Activated B cell treated with CpG ODN at 0.5 μM for 24 hours (primary cell): ENCODE results near the gene TNNC2. TPM values are rescaled to one million over a fixed set of nuclear protein-coding genes. Genes with fewer than 3 reads are reported as not detected.

ENCODE experiments used
- ATAC-seq: fragments of 200-7000 bp; cut with Tn5 transposase; one replicate; pipeline ENCODE4 v1.10.0; 2021; ENCODE audit warnings: low read depth, mild to moderate bottlenecking, moderate library complexity
- CTCF ChIA-PET: fragments of 350-600 bp; sonication (Branson Sonifier 250); formaldehyde crosslinking; loops from one replicate; lab custom pipeline; 2021; ENCODE audit warnings: antibody characterized with exemption; lab: Charles Lee
- POLR2A ChIA-PET: fragments of 350-600 bp; sonication (Branson Sonifier 250); formaldehyde crosslinking; loops from one replicate; lab custom pipeline; 2021; ENCODE audit warnings: antibody characterized with exemption; lab: Charles Lee
- DNase-seq: peaks from one replicate; pipeline ENCODE4 v3.0.0; 2022
- H3K27ac Mint-ChIP-seq: one replicate; pipeline ENCODE4 v1.8.0; 2020; ENCODE audit warnings: mixed read lengths
- H3K27me3 Mint-ChIP-seq: one replicate; pipeline ENCODE4 v1.8.0; 2021; ENCODE audit warnings: mixed read lengths
- H3K36me3 Mint-ChIP-seq: one replicate; pipeline ENCODE4 v1.8.0; 2021; ENCODE audit warnings: low read depth, mixed read lengths
- H3K4me1 Mint-ChIP-seq: one replicate; pipeline ENCODE4 v1.8.0; 2021; ENCODE audit warnings: mixed read lengths
- H3K4me3 Mint-ChIP-seq: one replicate; pipeline ENCODE4 v1.8.0; 2020; ENCODE audit warnings: mild to moderate bottlenecking, mixed read lengths
- H3K9me3 Mint-ChIP-seq: one replicate; pipeline ENCODE4 v1.8.0; 2020; ENCODE audit warnings: mixed read lengths
- intact Hi-C: fragments of 100-400 bp; cut with micrococcal nuclease; formaldehyde crosslinking; loops from one replicate; pipeline ENCODE4 v1.15.1; 2024
- total RNA-seq: library from RNA; stranded (reverse); gene quantifications from 2 replicates; pipeline ENCODE4 v1.2.3, GENCODE V29; 2022
- TF ChIP-seq, protein P1 (sequence below): fragments of 200-600 bp; IDR thresholded peaks from one replicate; pipeline ENCODE4 v1.8.0; 2022; ENCODE audit warnings: antibody characterized with exemption, mild to moderate bottlenecking

Gene TNNC2
- total RNA-seq, 1 donor from 2014 or later = not detected

DNA sequence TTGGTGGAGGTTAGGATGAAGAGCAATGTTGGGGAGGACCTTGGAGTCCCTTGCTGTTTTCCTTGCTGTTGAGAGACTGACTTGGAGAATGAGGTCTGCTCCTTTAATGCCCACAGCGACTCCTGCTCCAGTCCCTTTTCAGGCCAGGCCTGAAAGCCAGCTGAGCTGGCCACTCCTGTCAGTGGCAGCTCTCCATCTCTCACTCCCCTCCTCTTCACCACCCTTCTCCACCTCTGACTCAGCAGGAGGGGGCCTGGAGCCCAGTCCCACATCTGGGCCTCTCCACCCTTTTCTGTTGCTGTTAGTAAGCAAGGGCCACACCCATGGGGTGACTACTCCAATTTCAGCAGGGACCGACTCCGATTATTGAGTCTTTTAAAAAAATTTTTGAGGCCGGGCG, 8.7 kb upstream of the TNNC2 start:
- H3K27ac Mint-ChIP-seq = no peak overlapping the region
- intact Hi-C loops = no loop called here
- TF ChIP-seq, protein P1, sequence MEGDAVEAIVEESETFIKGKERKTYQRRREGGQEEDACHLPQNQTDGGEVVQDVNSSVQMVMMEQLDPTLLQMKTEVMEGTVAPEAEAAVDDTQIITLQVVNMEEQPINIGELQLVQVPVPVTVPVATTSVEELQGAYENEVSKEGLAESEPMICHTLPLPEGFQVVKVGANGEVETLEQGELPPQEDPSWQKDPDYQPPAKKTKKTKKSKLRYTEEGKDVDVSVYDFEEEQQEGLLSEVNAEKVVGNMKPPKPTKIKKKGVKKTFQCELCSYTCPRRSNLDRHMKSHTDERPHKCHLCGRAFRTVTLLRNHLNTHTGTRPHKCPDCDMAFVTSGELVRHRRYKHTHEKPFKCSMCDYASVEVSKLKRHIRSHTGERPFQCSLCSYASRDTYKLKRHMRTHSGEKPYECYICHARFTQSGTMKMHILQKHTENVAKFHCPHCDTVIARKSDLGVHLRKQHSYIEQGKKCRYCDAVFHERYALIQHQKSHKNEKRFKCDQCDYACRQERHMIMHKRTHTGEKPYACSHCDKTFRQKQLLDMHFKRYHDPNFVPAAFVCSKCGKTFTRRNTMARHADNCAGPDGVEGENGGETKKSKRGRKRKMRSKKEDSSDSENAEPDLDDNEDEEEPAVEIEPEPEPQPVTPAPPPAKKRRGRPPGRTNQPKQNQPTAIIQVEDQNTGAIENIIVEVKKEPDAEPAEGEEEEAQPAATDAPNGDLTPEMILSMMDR = no peak

DNA sequence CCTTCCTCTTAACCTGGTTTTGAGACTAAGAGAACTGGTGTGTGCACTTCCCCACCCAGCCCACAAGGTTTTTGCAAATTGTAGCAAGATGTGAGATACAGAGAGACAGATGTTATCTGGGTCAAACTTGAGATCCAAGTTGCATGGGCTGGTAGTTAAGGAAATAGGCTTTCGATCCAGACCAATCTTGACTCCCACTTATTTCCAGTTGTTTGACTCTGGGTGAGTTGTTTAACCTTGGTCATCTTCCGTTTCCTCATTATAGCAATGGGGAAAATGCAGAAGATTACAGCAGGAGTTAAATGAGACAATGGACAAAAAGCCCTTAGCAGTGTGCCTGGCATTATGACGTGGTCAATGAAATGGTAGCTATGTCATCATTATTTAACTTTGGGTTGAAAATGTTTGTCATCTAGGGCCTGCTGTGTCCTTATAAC, 8.2 kb upstream of the TNNC2 start:
- CTCF ChIA-PET = no interaction called here

More for the DNA sequence above, 8.7 kb upstream of the TNNC2 start:
- peaks cover 10% of the 10 kb centered on the region for H3K4me1 Mint-ChIP-seq
- peak overlapping the region; percentile 5 for H3K4me3 Mint-ChIP-seq
- H3K9me3 Mint-ChIP-seq = no peaks in the 10 kb centered on the region
- DNase-seq = no peak
- CTCF ChIA-PET = no interaction called here
- ATAC-seq = no peak
- POLR2A ChIA-PET = no interaction called here
- H3K27me3 Mint-ChIP-seq = no peaks in the 10 kb centered on the region
- no peaks in the 10 kb centered on the region for H3K36me3 Mint-ChIP-seq

DNA sequence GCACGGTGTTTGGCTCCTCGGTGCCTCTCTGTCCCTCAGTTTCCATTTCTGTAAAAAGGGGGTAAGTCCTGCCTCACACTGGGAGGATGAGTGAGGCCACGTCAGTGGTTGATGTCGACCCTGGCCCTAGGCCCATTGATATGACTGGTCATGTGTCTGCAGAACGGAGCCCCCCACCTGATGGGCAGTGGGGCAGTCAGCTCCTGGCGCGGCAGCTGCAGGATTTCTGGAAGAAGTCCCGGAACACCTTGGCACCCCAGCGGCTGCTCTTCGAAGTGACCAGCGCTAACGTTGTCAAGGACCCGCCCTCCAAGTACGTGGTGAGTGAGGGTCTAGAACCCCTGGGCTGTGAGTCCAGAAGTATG, 7.7 kb upstream of the TNNC2 start:
- Mint-ChIP-seq H3K27me3 (no peaks in the 10 kb centered on the region), H3K4me1 (peaks cover 10% of the 10 kb centered on the region), H3K27ac (no peak overlapping the region), H3K36me3 (no peaks in the 10 kb centered on the region), H3K4me3 (peak overlapping the region; percentile 86), H3K9me3 (no peaks in the 10 kb centered on the region)
- ATAC-seq (no peak), DNase-seq (no peak)
- TF ChIP-seq, protein P1 = no peak
- intact Hi-C loops = loop anchor here (5.0 kb wide), 1 partner anchor 58 kb away; the partner anchor contains the start of genes CTSA and NEURL2
- ChIA-PET CTCF (no interaction called here), POLR2A (no interaction called here)

More for the DNA sequence above, 8.2 kb upstream of the TNNC2 start:
- Mint-ChIP-seq H3K4me3 (peak overlapping the region; percentile 5), H3K36me3 (no peaks in the 10 kb centered on the region), H3K4me1 (peaks cover 10% of the 10 kb centered on the region), H3K27ac (no peak overlapping the region), H3K27me3 (no peaks in the 10 kb centered on the region), H3K9me3 (no peaks in the 10 kb centered on the region)
- DNase-seq = no peak
- POLR2A ChIA-PET = no interaction called here
- TF ChIP-seq, protein P1 = no peak
- intact Hi-C loops = no loop called here
- no peak for ATAC-seq

DNA sequence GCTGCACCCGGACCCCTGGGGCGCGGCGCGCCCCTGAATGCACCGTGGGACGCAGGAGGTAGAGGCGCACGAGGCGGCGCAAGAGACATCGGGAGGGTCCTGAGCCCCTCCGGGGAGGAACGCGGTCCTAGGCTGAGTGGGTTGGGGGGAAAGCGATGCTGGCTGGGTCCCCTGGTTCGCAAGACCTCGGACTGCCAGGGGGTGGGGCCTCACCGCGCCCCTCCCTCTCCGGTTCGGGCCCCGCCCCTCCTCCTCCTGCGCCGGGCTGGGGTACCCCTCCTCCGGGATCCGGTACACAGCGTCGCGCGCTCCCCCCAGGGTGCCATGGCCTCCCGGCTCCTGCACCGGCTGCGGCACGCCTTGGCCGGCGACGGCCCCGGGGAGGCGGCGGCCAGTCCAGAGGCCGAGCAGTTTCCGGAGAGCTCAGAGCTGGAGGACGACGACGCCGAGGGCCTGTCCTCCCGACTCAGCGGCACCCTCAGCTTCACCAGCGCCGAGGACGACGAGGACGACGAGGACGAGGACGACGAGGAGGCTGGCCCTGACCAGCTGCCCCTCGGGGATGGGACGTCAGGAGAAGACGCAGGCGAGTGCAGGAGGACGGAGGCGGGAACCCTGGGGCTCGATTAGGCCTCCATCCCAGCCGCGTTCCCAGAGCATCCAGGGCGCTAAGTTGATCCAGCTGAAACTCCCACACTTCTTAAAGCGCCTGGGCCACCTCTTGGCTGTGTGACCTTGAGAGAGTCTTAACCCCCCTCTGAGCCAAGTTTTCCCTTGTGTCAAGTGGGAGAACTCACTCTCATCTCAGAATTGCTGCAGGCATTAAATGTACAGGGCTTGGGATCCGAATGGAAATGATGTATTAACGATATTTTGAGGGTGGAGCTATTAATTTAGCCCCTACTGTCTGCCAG, 7.0 kb upstream of the TNNC2 start:
- Mint-ChIP-seq H3K4me3 (peak overlapping the region; percentile 86), H3K27ac (no peak overlapping the region), H3K36me3 (no peaks in the 10 kb centered on the region), H3K4me1 (peaks cover 10% of the 10 kb centered on the region), H3K27me3 (no peaks in the 10 kb centered on the region), H3K9me3 (no peaks in the 10 kb centered on the region)
- POLR2A ChIA-PET = interaction anchor here (1.2 kb wide), 1 partner anchor 101 kb away, joined by 4 read pairs; the partner anchor contains the start of gene PCIF1
- intact Hi-C loops = loop anchor here (5.0 kb wide), 1 partner anchor 58 kb away; the partner anchor contains the start of genes CTSA and NEURL2
- ATAC-seq = peak; percentile 70
- CTCF ChIA-PET = no interaction called here
- TF ChIP-seq, protein P1 = no peak
- peak; percentile 43 for DNase-seq
